Esophagus squamous epithelium (tissue), 5 donors: ENCODE results near the gene PRKAR2B. TPM values are rescaled to one million over a fixed set of nuclear protein-coding genes. Genes with fewer than 3 reads are reported as not detected.

Source experiments
- DNase-seq: peaks from one replicate; lab custom pipeline; 2025; lab: John Stamatoyannopoulos, UW
- H3K27ac ChIP-seq, 4 donors: fragments of 200-600 bp; sonication (generic); one replicate each; pipeline ENCODE4 v1.5.1; 2016 to 2019; ENCODE audit warnings: mild to moderate bottlenecking in 1 of 4
- H3K27me3 ChIP-seq, 4 donors: fragments of 200-600 bp; sonication (generic); 1 replicate in 3 of 4; 2 replicates in 1 of 4; pipeline versions ENCODE4 v1.5.1 to v1.6.0; 2017 to 2021; ENCODE audit warnings: antibody characterized with exemption in 1 of 4
- H3K36me3 ChIP-seq, 3 donors: fragments of 200-600 bp; sonication (generic); one replicate each; pipeline ENCODE4 v1.5.1; 2016 to 2019
- H3K4me1 ChIP-seq, 3 donors: fragments of 200-600 bp; sonication (generic); one replicate each; pipeline ENCODE4 v1.5.1; 2017 to 2019
- H3K4me3 ChIP-seq, 4 donors: fragments of 200-600 bp; sonication (generic); 1 replicate in 3 of 4; 2 replicates in 1 of 4; pipeline ENCODE4 v1.5.1; 2016 to 2019; ENCODE audit warnings: mild to moderate bottlenecking in 2 of 4, moderate library complexity in 1 of 4
- H3K9me3 ChIP-seq, 3 donors: fragments of 200-600 bp; sonication (generic); one replicate each; pipeline ENCODE4 v1.5.1; 2016 to 2019
- CTCF ChIP-seq, 6 experiments: fragments of 450-650 bp in 4 of 6; fragments of 200-600 bp in 2 of 6; sonication (generic) in 2 of 6; IDR thresholded peaks; one replicate each; pipeline ENCODE4 v1.5.1; 2016 to 2019; ENCODE audit warnings: antibody characterized with exemption in 6 of 6, mild to moderate bottlenecking in 4 of 6, moderate library complexity in 4 of 6
- POLR2A ChIP-seq, 4 donors: fragments of 450-650 bp; IDR thresholded peaks; one replicate each; pipeline ENCODE4 v1.6.1; 2017; ENCODE audit warnings: antibody characterized with exemption in 4 of 4, mild to moderate bottlenecking in 4 of 4, moderate library complexity in 3 of 4
- WGBS, 2 donors: methylation state at CpG; one replicate each; pipeline ENCODE4 v1.1.5; 2018; 5-methylcytosine and 5-hydroxymethylcytosine counted together
- intact Hi-C: fragments of 100-400 bp; cut with DNase I; formaldehyde crosslinking; loops from one replicate; pipeline ENCODE4 v1.15.0; 2022
- total RNA-seq, 4 donors: library from RNA; depleted of rRNA; stranded (reverse); fragments of >200 nt; gene quantifications; one replicate each; pipeline ENCODE4 v1.1.0, GENCODE V29; 2016
- donor health status: DM: yes; HTN: yes; CAD: no.

PRKAR2B gene
- total RNA-seq, 4 donors from 2014 or later: 1.1 to 23.1 (median 4.2) TPM

- intact Hi-C loops: no loop called here
- H3K36me3 ChIP-seq: no peaks in the 10 kb centered on the region
- no peak overlapping the region for H3K27ac ChIP-seq
- no peak for DNase-seq
- WGBS, 2 donors: 89 to 93% methylated on average over 8 of the region's 8 CpGs
- H3K27me3 ChIP-seq: no peaks in the 10 kb centered on the region
- TF ChIP-seq POLR2A (IDR thresholded peaks at IDR 0.05): no peak
- TF ChIP-seq CTCF (IDR thresholded peaks at IDR 0.05): no peak
- no peaks in the 10 kb centered on the region for H3K4me1 ChIP-seq
- no peaks in the 10 kb centered on the region for H3K9me3 ChIP-seq
- H3K4me3 ChIP-seq: no peak overlapping the region
Observed at GRCh38 chr7:107032720-107033438, 11.6 kb upstream of the PRKAR2B start.

GRCh38 chr7:107034553-107034952 lies 10.0 kb upstream of the PRKAR2B start:
- Histone ChIP-seq H3K27ac (no peak overlapping the region), H3K27me3 (no peaks in the 10 kb centered on the region), H3K4me1 (no peaks in the 10 kb centered on the region), H3K9me3 (no peaks in the 10 kb centered on the region), H3K36me3 (no peaks in the 10 kb centered on the region), H3K4me3 (no peak overlapping the region)
- intact Hi-C loops: no loop called here
- TF ChIP-seq POLR2A (IDR thresholded peaks at IDR 0.05): no peak
- no peak for TF ChIP-seq CTCF (IDR thresholded peaks at IDR 0.05)
- WGBS, 2 donors: 88 to 100% methylated on average over 1 of the region's 1 CpG
- no peak for DNase-seq

GRCh38 chr7:107035446-107035845 lies 9.1 kb upstream of the PRKAR2B start:
- DNase-seq: no peak
- intact Hi-C loops: no loop called here
- Histone ChIP-seq H3K4me3 (no peak overlapping the region), H3K9me3 (no peaks in the 10 kb centered on the region), H3K27me3 (no peaks in the 10 kb centered on the region), H3K4me1 (no peaks in the 10 kb centered on the region), H3K27ac (no peak overlapping the region), H3K36me3 (no peaks in the 10 kb centered on the region)
- no peak for TF ChIP-seq CTCF (IDR thresholded peaks at IDR 0.05)
- TF ChIP-seq POLR2A (IDR thresholded peaks at IDR 0.05): no peak

- no peak for DNase-seq
- no peaks in the 10 kb centered on the region for H3K27me3 ChIP-seq
- no peak overlapping the region for H3K27ac ChIP-seq
- TF ChIP-seq CTCF (IDR thresholded peaks at IDR 0.05): no peak
- no peak for TF ChIP-seq POLR2A (IDR thresholded peaks at IDR 0.05)
- intact Hi-C loops: no loop called here
- H3K36me3 ChIP-seq: no peaks in the 10 kb centered on the region
- H3K4me1 ChIP-seq: no peaks in the 10 kb centered on the region
- no peaks in the 10 kb centered on the region for H3K9me3 ChIP-seq
- 70 to 85% methylated on average over 4 of the region's 4 CpGs for WGBS, 2 donors
- no peak overlapping the region for H3K4me3 ChIP-seq
Observed at GRCh38 chr7:107036535-107036934, 8.0 kb upstream of the PRKAR2B start.

- Histone ChIP-seq H3K36me3 (no peaks in the 10 kb centered on the region), H3K9me3 (no peaks in the 10 kb centered on the region), H3K27ac (no peak overlapping the region), H3K27me3 (no peaks in the 10 kb centered on the region), H3K4me3 (no peak overlapping the region), H3K4me1 (no peaks in the 10 kb centered on the region)
- whole genome bisulfite sequencing, 2 donors: 44 to 83% methylated on average over 3 of the region's 3 CpGs
- TF ChIP-seq POLR2A (IDR thresholded peaks at IDR 0.05): no peak
- TF ChIP-seq CTCF (IDR thresholded peaks at IDR 0.05): no peak
- intact Hi-C loops: no loop called here
- no peak for DNase-seq
Observed at GRCh38 chr7:107037717-107038603, 6.5 kb upstream of the PRKAR2B start.
